ENCODE data around the gene EIPR1.
"Not testable (repeated sequence)": the region's sequence is repeated elsewhere in the genome, so short reads cannot be mapped to it uniquely, and the experiment has no call there.

The EIPR1 gene

GRCh38 chr2:3289526-3289925, 88.1 kb downstream of the EIPR1 start:
- H3K4me3 ChIP-seq (ENCODE audit: low read depth, low read length) = no peak overlapping the region
- no peak for TF ChIP-seq CTCF (IDR thresholded peaks at IDR 0.05; ENCODE audit: borderline replicate concordance, insufficient read depth, low read depth, low read length)

GRCh38 chr2:3289171-3289515, 88.5 kb downstream of the EIPR1 start:
- no peak overlapping the region for H3K4me3 ChIP-seq (ENCODE audit: low read depth, low read length)
- no peak for TF ChIP-seq CTCF (IDR thresholded peaks at IDR 0.05; ENCODE audit: borderline replicate concordance, insufficient read depth, low read depth, low read length)

GRCh38 chr2:3288470-3289170, 89.0 kb downstream of the EIPR1 start:
- H3K4me3 ChIP-seq (ENCODE audit: low read depth, low read length) = no peak overlapping the region
- TF ChIP-seq CTCF (IDR thresholded peaks at IDR 0.05; ENCODE audit: borderline replicate concordance, insufficient read depth, low read depth, low read length) = no peak

- no peak for TF ChIP-seq CTCF (IDR thresholded peaks at IDR 0.05; ENCODE audit: borderline replicate concordance, insufficient read depth, low read depth, low read length)
- no peak overlapping the region for H3K4me3 ChIP-seq (ENCODE audit: low read depth, low read length)
Observed at GRCh38 chr2:3287896-3288295, 89.7 kb downstream of the EIPR1 start.

GRCh38 chr2:3286646-3287036, 91.0 kb downstream of the EIPR1 start:
- not testable (repeated sequence) for H3K4me3 ChIP-seq (ENCODE audit: low read depth, low read length)

GRCh38 chr2:3285901-3286645, 91.5 kb downstream of the EIPR1 start:
- H3K4me3 ChIP-seq (ENCODE audit: low read depth, low read length) = no peak overlapping the region
- no peak for TF ChIP-seq CTCF (IDR thresholded peaks at IDR 0.05; ENCODE audit: borderline replicate concordance, insufficient read depth, low read depth, low read length)

GRCh38 chr2:3284657-3285630, 92.7 kb downstream of the EIPR1 start:
- no peak overlapping the region for H3K4me3 ChIP-seq (ENCODE audit: low read depth, low read length)
- no peak for TF ChIP-seq CTCF (IDR thresholded peaks at IDR 0.05; ENCODE audit: borderline replicate concordance, insufficient read depth, low read depth, low read length)

GRCh38 chr2:3283876-3284656, 93.6 kb downstream of the EIPR1 start:
- not testable (repeated sequence) for H3K4me3 ChIP-seq (ENCODE audit: low read depth, low read length)
